WTC11 (cell line): Measurements from ENCODE around the gene CORO7. TPM values are rescaled to one million over a fixed set of nuclear protein-coding genes. Genes with fewer than 3 reads are reported as not detected.

Experiments used
- ATAC-seq: fragments of 200-7000 bp; cut with Tn5 transposase; 2 replicates; pipeline ENCODE4 v1.10.0; 2021; ENCODE audit warnings: mild to moderate bottlenecking, moderate library complexity
- CTCF ChIA-PET: fragments of 300-600 bp; sonication (Branson Sonifier 250); formaldehyde crosslinking; loops from one replicate; lab custom pipeline; 2021; ENCODE audit warnings: antibody characterized with exemption; lab: Charles Lee
- POLR2A ChIA-PET: fragments of 350-600 bp; sonication (Branson Sonifier 250); formaldehyde crosslinking; loops from one replicate; lab custom pipeline; 2021; ENCODE audit warnings: antibody characterized with exemption; lab: Charles Lee
- DNase-seq: peaks from one replicate; pipeline ENCODE4 v3.0.0; 2021; ENCODE audit warnings: low spot score
- H3K27ac Mint-ChIP-seq: 2 replicates; pipeline ENCODE4 v1.8.0; 2021; ENCODE audit warnings: mixed read lengths
- H3K27me3 Mint-ChIP-seq: 2 replicates; pipeline ENCODE4 v1.8.0; 2021; ENCODE audit warnings: low read depth, mild to moderate bottlenecking, moderate library complexity, mixed read lengths
- H3K36me3 Mint-ChIP-seq: 2 replicates; pipeline ENCODE4 v1.8.0; 2021; ENCODE audit warnings: mixed read lengths
- H3K4me1 Mint-ChIP-seq: 2 replicates; pipeline ENCODE4 v1.8.0; 2022; ENCODE audit warnings: mixed read lengths
- H3K4me3 Mint-ChIP-seq: 2 replicates; pipeline ENCODE4 v1.8.0; 2021; ENCODE audit warnings: mild to moderate bottlenecking, moderate library complexity, mixed read lengths
- H3K9me3 Mint-ChIP-seq: 2 replicates; pipeline ENCODE4 v1.8.0; 2021; ENCODE audit warnings: mixed read lengths
- ATF1 ChIP-seq: sonication (generic); formaldehyde crosslinking; IDR thresholded peaks from 2 replicates; pipeline ENCODE4 v1.8.1; 2023; ENCODE audit warnings: mild to moderate bottlenecking, moderate library complexity, missing genetic modification reagents
- ATF2 ChIP-seq: sonication (generic); formaldehyde crosslinking; IDR thresholded peaks from 2 replicates; pipeline ENCODE4 v1.8.1; 2022; ENCODE audit warnings: low read depth, missing genetic modification reagents, borderline replicate concordance
- ATF3 ChIP-seq: sonication (generic); formaldehyde crosslinking; conservative IDR thresholded peaks from 2 replicates; pipeline ENCODE4 v1.8.1; 2022; ENCODE audit warnings: mild to moderate bottlenecking, missing genetic modification reagents
- ATF6 ChIP-seq: sonication (generic); formaldehyde crosslinking; IDR thresholded peaks from 2 replicates; pipeline ENCODE4 v1.8.1; 2023; ENCODE audit warnings: mild to moderate bottlenecking, missing genetic modification reagents
- CBFB ChIP-seq: sonication (generic); formaldehyde crosslinking; IDR thresholded peaks from 2 replicates; pipeline ENCODE4 v1.8.1; 2022; ENCODE audit warnings: mild to moderate bottlenecking, low read depth, missing genetic modification reagents
- CREB1 ChIP-seq: sonication (generic); formaldehyde crosslinking; IDR thresholded peaks from 2 replicates; pipeline ENCODE4 v1.8.0; 2023; ENCODE audit warnings: mild to moderate bottlenecking, missing genetic modification reagents
- ESRRA ChIP-seq: sonication (generic); formaldehyde crosslinking; IDR thresholded peaks from 2 replicates; pipeline ENCODE4 v1.8.1; 2022; ENCODE audit warnings: mild to moderate bottlenecking, missing genetic modification reagents, borderline replicate concordance
- FOXP1 ChIP-seq: sonication (generic); formaldehyde crosslinking; IDR thresholded peaks from 2 replicates; pipeline ENCODE4 v1.8.0; 2022; ENCODE audit warnings: missing genetic modification reagents, mild to moderate bottlenecking, moderate library complexity, borderline replicate concordance
- HMGA2 ChIP-seq: fragments of 250-450 bp; sonication (Bioruptor Pico); IDR thresholded peaks from 2 replicates; pipeline ENCODE4 v1.4.0; 2021; ENCODE audit warnings: mild to moderate bottlenecking, moderate library complexity
- IRF2 ChIP-seq: sonication (generic); formaldehyde crosslinking; IDR thresholded peaks from 2 replicates; pipeline ENCODE4 v1.8.0; 2022; ENCODE audit warnings: low read depth, missing genetic modification reagents, borderline replicate concordance
- NR1H2 ChIP-seq: sonication (generic); formaldehyde crosslinking; IDR thresholded peaks from 2 replicates; pipeline ENCODE4 v1.9.0; 2021; ENCODE audit warnings: mild to moderate bottlenecking, moderate library complexity, missing genetic modification reagents
- TEAD4 ChIP-seq: sonication (generic); formaldehyde crosslinking; IDR thresholded peaks from 2 replicates; pipeline ENCODE4 v1.8.0; 2022; ENCODE audit warnings: mild to moderate bottlenecking, missing genetic modification reagents
- ZMAT4 ChIP-seq: fragments of 250-450 bp; sonication (Bioruptor Pico); IDR thresholded peaks from 2 replicates; pipeline ENCODE4 v1.9.0; 2021; ENCODE audit warnings: mild to moderate bottlenecking
- ZNF138 ChIP-seq: sonication (generic); formaldehyde crosslinking; conservative IDR thresholded peaks from 2 replicates; pipeline ENCODE4 v1.8.1; 2022; ENCODE audit warnings: mild to moderate bottlenecking, moderate library complexity, missing genetic modification reagents
- ZNF232 ChIP-seq: sonication (generic); formaldehyde crosslinking; IDR thresholded peaks from 2 replicates; pipeline ENCODE4 v1.8.0; 2022; ENCODE audit warnings: mild to moderate bottlenecking, missing genetic modification reagents
- total RNA-seq: library from RNA; stranded (reverse); gene quantifications from 3 replicates; pipeline ENCODE4 v1.2.3, GENCODE V29; 2021
- TF ChIP-seq, protein P1 (sequence below): sonication (generic); formaldehyde crosslinking; IDR thresholded peaks from 2 replicates; pipeline ENCODE4 v1.8.1; 2022; ENCODE audit warnings: missing genetic modification reagents, borderline replicate concordance
- TF ChIP-seq, protein P2 (sequence below): fragments of 250-450 bp; sonication (Bioruptor Pico); IDR thresholded peaks from 2 replicates; pipeline ENCODE4 v1.9.0; 2021; ENCODE audit warnings: mild to moderate bottlenecking
- TF ChIP-seq, protein P3 (sequence below): fragments of 250-450 bp; sonication (Bioruptor Pico); conservative IDR thresholded peaks from 2 replicates; pipeline ENCODE4 v1.9.0; 2021; ENCODE audit warnings: mild to moderate bottlenecking
- TF ChIP-seq, protein P4 (sequence below): sonication (generic); formaldehyde crosslinking; IDR thresholded peaks from 2 replicates; pipeline ENCODE4 v1.8.0; 2022; ENCODE audit warnings: missing genetic modification reagents

Gene CORO7
- total RNA-seq, 1 experiment from 2014 or later: 45.5 TPM

DNA sequence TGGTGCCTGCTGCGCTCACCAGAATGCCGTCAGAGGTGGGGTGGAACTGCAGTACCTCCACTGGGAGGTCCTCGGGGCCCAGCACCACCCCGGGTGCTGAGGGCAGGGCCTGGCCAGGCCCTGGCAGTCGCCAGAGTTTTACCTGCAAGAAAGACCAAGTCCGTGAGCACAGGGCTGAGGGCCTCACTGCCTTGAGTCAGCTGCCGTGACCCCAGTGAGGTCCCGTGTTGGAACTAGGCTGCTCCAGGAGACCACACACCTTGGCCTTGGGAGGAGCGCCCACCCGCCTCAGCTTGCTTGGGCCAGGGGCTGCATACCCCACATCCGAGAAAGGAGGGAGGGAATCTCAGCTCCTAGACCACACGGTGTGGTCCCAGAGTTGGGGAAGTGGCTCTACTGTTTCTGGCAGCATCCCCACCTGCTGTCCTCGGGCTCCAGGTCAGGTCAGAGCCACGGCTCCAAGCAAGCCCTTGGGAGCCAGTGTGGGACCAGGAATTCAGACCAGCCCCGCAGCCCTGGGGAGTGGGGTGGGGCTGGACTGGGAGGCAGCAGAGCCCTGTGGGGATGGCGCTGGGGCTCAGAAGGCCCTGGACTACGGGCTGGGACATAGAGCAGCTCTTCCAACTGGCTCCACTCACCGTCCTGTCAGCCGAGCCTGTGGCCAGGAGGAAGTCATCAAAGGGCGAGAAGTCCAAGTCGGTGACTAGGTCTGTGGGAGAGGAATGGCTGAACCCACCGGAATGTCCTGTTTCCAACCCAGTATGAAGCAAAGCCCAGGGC, 8.7 kb downstream of the CORO7 start:
- no peak overlapping the region for H3K4me3 Mint-ChIP-seq
- POLR2A ChIA-PET: no interaction called here
- no peaks in the 10 kb centered on the region for H3K9me3 Mint-ChIP-seq
- CTCF ChIA-PET: interaction anchor here (8.7 kb wide), 1 partner anchor 47 kb away, joined by 322 read pairs; no protein-coding TSS in a partner anchor
- H3K27ac Mint-ChIP-seq: no peak overlapping the region
- peaks cover 6% of the 10 kb centered on the region for H3K4me1 Mint-ChIP-seq
- no peak for DNase-seq
- no peak for ATAC-seq
- no peaks in the 10 kb centered on the region for H3K36me3 Mint-ChIP-seq
- no peaks in the 10 kb centered on the region for H3K27me3 Mint-ChIP-seq
- no peak for TF ChIP-seq ZNF138 (CRISPR knock-in tag)
- TF ChIP-seq NR1H2: no peak
- TF ChIP-seq CREB1: no peak
- no peak for TF ChIP-seq TEAD4
- no peak for TF ChIP-seq ESRRA (CRISPR knock-in tag)
- TF ChIP-seq ZNF232 (CRISPR knock-in tag): no peak
- TF ChIP-seq FOXP1 (CRISPR knock-in tag): no peak
- TF ChIP-seq, protein P1, sequence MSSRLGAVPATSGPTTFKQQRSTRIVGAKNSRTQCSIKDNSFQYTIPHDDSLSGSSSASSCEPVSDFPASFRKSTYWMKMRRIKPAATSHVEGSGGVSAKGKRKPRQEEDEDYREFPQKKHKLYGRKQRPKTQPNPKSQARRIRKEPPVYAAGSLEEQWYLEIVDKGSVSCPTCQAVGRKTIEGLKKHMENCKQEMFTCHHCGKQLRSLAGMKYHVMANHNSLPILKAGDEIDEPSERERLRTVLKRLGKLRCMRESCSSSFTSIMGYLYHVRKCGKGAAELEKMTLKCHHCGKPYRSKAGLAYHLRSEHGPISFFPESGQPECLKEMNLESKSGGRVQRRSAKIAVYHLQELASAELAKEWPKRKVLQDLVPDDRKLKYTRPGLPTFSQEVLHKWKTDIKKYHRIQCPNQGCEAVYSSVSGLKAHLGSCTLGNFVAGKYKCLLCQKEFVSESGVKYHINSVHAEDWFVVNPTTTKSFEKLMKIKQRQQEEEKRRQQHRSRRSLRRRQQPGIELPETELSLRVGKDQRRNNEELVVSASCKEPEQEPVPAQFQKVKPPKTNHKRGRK (CRISPR knock-in tag): no peak
- TF ChIP-seq, protein P2, sequence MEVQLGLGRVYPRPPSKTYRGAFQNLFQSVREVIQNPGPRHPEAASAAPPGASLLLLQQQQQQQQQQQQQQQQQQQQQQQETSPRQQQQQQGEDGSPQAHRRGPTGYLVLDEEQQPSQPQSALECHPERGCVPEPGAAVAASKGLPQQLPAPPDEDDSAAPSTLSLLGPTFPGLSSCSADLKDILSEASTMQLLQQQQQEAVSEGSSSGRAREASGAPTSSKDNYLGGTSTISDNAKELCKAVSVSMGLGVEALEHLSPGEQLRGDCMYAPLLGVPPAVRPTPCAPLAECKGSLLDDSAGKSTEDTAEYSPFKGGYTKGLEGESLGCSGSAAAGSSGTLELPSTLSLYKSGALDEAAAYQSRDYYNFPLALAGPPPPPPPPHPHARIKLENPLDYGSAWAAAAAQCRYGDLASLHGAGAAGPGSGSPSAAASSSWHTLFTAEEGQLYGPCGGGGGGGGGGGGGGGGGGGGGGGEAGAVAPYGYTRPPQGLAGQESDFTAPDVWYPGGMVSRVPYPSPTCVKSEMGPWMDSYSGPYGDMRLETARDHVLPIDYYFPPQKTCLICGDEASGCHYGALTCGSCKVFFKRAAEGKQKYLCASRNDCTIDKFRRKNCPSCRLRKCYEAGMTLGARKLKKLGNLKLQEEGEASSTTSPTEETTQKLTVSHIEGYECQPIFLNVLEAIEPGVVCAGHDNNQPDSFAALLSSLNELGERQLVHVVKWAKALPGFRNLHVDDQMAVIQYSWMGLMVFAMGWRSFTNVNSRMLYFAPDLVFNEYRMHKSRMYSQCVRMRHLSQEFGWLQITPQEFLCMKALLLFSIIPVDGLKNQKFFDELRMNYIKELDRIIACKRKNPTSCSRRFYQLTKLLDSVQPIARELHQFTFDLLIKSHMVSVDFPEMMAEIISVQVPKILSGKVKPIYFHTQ (CRISPR knock-in tag): no peak
- TF ChIP-seq CBFB (CRISPR knock-in tag): no peak
- TF ChIP-seq ATF2 (CRISPR knock-in tag): no peak
- TF ChIP-seq ZMAT4 (CRISPR knock-in tag): no peak
- no peak for TF ChIP-seq ATF3 (CRISPR knock-in tag)
- TF ChIP-seq ATF1 (CRISPR knock-in tag): no peak
- no peak for TF ChIP-seq ATF6 (CRISPR knock-in tag)
- TF ChIP-seq IRF2 (CRISPR knock-in tag): no peak
- no peak for TF ChIP-seq HMGA2 (CRISPR knock-in tag)
- TF ChIP-seq, protein P3, sequence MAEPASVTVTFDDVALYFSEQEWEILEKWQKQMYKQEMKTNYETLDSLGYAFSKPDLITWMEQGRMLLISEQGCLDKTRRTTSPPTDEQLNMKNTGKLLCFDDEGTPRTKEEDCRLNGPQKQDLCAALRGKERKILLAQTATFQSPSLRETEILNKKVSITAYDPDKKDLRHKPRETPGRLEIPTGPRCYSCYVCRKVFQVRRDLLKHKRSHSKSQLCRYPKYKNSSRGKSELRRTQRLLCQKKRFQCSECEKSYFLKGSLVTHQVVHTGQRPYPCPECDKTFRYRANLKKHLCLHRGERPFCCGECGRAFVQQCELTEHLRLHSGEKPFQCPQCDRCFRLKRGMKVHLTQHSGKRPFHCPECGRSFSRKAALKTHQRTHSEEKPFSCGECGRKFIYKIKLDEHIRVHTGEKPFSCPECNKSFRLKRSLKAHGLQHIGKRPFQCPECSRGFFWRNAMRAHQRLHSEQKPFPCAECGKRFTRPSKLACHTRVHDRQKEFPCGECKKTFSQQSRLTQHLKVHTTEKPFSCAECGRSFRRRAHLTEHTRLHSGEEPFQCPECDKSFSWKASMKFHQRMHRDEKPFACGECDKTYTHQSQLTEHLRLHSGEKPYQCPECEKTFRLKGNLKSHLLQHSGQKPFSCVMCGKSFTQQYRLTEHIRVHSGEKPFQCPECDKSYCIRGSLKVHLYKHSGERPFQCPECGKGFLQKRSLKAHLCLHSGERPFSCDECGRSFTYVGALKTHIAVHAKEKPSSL (CRISPR knock-in tag): no peak
- TF ChIP-seq, protein P4, sequence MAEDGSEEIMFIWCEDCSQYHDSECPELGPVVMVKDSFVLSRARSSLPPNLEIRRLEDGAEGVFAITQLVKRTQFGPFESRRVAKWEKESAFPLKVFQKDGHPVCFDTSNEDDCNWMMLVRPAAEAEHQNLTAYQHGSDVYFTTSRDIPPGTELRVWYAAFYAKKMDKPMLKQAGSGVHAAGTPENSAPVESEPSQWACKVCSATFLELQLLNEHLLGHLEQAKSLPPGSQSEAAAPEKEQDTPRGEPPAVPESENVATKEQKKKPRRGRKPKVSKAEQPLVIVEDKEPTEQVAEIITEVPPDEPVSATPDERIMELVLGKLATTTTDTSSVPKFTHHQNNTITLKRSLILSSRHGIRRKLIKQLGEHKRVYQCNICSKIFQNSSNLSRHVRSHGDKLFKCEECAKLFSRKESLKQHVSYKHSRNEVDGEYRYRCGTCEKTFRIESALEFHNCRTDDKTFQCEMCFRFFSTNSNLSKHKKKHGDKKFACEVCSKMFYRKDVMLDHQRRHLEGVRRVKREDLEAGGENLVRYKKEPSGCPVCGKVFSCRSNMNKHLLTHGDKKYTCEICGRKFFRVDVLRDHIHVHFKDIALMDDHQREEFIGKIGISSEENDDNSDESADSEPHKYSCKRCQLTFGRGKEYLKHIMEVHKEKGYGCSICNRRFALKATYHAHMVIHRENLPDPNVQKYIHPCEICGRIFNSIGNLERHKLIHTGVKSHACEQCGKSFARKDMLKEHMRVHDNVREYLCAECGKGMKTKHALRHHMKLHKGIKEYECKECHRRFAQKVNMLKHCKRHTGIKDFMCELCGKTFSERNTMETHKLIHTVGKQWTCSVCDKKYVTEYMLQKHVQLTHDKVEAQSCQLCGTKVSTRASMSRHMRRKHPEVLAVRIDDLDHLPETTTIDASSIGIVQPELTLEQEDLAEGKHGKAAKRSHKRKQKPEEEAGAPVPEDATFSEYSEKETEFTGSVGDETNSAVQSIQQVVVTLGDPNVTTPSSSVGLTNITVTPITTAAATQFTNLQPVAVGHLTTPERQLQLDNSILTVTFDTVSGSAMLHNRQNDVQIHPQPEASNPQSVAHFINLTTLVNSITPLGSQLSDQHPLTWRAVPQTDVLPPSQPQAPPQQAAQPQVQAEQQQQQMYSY (CRISPR knock-in tag): no peak
